NCI-H446 treated with DMSO at 0.1 percent for 48 hours (cell line): ENCODE data around the gene SH3RF1.
A peak's percentile ranks its signal among the peaks of the same experiment; 100 is the strongest.

Experiments used
- DNase-seq: peaks from one replicate; lab custom pipeline; 2025; lab: John Stamatoyannopoulos, UW

The SH3RF1 gene

DNA sequence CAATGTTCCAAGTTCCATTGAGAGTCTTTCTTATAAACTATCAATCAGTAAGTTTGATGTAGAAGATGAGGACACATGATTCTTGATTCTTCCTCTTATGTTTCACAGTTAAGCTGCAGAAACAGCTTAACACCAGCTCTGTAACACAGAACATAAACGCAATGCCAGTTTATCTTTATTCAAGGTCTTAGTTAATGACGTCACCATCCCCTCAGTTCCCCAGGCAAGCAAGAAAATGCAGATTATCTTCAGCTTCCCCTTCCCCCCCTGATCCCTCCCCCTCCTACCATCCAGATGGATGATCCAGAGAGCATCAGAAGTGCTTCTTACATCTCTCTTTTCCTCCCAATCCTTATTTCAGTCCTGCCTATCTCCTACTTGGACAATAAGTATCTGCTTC lies 4.4 kb upstream of the SH3RF1 start:
- no peak for DNase-seq

DNA sequence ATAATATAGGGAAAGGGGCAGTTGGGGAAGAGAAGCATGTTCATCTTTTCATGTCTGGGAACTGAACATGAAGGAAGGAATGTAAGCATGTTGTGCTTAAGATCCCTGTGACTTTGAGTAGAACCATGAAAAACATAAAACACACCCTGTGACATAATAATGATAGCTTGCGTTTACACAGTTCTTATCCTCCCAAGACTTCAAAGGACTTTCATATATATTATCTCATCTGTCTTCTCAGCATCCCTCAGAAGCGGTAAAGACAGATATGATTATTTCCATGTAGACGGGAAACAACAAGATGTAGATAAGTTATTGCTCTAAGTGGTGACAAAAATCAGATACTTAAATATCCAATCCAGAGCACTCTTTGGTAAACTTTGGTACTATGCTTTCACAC lies 3.3 kb upstream of the SH3RF1 start:
- DNase-seq, result no peak

DNA sequence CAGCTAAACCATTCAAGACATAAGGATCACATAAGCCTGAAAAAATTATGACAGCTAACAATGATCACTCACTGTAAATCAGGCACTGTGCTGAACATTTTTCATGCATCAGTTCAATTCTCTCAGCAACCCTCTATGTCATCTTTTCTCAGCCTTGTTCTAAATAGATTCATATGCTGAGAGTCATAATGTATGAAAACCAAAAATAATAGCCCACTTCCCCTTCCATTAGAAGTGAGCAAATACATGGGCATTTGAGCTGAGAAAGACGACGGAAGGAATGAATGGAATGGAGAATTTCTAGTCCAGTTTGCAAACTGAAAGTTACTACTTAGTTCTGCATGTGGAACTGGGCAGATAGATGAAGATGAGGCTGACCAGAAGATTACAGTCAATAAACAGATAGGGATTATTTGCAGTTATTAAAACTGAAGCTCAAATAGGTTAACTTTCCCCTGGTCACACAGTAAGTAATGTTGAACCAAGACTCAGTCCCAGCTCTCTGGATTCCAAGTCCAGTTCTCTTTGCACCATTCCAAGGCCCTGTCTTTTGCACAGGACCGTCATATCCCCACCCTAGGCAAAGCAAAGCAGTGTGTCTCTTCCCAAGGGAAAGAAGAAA lies 1.6 kb upstream of the SH3RF1 start:
- no peak for DNase-seq

DNA sequence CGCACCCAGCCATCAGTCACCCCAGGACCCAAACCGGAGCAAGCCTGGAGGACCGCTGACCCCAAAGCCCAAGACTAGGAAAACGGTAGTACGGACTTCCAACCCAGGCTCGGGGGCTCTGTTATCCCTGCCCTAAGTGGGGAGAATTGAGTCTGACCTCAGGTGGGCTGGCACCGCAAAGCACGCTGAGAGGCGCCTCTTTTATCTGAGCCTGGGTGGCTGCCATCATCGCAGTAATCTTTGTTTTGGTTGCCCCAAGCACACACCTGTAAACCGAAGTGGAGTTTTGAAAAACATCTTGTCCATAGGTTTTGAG lies 894 bp upstream of the SH3RF1 start:
- no peak for DNase-seq

DNA sequence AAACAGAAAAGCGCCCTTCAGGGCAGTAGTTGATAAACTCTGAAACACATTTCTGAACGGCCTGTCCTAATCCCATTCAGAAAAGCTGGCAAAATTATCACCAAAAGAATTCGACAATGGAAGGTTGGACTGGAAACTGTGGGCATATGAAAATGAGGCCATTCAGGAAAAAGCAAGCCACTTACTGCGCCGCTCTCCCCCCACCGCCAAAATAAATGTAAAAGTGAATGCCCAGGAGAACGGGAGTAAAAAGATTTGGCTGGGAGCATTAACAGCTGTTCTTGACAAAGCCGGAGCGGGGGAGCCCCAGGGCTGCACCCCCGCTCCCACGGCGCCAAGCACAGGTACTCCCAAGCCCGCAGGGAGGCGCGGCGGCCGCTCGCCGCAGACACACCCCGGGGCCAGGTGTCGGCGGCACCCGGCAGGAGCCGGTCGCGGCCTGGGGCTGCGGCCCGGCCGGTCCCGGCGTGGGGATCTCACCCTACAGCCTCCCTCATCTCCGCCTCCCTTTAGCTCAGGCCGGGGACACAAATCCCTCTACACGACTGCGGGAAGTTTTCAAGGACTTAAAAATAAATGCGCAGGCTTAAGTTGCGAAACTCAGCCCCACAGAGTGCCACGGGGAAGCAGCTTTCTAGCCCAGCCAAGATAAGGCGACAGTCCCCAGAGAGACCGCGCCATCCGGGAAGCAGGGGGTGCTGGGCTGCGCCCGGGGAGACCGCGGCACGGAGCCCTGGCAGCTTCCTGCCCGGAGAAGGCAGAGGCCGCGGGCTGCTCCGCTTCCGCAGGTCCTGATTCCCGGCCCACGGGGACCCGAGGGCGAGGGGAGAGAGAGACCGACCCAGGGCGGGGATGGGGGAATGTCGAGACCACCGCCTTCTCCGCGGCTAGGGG lies 593 bp downstream of the SH3RF1 start:
- DNase-seq, result no peak

DNA sequence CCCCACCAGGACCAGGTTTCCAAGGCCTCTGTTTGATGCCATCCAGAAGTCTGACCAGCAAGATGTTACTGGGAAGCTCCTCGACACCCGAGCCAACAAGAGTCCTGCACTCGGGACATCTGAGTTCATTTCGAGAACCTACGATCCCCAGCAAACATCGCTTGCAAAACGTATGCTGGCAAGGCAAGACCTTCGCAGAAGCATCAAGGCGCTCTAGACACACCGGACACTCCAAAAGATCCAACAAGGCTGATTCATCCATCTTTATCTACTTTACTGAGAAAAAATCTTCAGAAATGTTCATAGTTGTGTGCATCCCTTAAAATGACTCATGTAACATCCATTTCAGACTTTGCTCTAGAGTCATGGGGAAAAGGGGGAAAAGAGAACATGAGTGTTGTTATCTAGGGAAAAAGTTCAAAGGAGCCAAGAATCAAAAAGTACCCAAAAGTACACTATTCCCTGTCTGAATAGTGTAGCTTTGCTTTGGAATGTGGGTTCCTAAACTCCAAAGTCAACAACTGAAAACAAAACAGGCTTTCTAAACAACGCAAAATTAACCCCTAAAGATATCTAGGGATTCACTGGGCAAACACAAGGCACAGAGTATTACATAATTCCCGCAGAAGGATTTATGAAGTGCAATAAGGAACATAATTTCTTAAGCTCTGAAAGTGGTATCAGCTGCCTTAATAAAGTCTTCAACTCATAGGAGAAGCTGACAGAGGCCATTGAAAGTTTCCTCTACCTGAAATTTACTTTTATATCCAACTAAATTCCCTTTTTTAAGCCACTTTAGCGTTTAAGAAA lies 1.6 kb downstream of the SH3RF1 start:
- DNase-seq, result no peak

DNA sequence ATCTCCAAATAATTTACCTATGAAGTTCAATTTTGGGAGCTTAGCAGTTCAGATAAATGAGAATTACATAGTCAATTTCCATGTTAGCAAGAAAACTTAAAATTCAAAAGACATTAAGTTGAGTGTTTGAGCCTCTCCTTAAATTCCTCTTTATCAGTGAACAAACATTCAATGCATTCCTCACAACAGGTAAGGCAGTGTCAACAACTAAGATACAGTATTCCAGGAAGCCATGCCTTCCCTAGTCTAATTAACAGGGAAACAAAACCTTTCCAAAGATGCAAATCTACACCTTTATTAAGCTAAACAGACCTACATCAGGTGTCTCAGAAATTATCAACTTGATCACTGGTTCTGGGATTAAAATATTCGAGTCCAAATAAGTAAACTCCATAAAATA lies 3.7 kb downstream of the SH3RF1 start:
- DNase-seq, result no peak

DNA sequence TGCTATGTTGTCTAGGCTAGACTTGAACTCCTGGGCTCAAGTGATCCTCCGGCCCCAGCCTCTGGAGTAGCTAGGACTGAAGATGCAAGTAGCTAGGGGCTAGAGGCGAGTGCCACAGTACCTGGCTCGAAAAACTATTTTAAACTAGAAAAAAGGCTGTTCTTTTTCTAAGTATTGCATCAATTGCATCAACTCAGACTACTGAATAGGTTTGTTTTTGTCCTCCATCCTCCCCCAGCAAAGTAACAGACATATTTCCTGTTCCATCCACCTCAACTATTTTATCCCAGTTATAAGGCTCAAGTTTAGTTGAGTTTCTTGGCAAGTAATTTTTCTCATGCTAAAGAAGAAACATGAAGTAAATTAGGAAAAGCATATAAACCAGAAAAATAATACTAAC lies 4.1 kb downstream of the SH3RF1 start:
- DNase-seq, result no peak

DNA sequence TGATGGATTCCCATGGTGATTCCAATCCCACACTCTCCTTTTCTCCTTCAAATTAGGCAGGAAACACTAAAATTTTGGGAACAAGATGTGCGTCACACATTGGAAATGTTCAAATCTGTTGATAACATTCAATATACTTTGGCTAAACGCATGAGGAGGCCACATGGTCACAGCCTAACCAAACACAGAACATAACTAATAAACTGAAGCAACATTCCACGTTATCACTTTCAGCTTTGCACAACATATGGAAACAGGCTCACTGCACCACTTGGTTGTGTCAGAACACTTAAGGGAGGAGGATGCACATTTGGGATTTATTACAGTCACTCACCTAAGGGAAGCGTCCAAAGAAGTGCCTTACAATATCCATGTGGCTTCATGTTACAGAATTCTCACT lies 4.7 kb downstream of the SH3RF1 start:
- DNase-seq, result no peak

DNA sequence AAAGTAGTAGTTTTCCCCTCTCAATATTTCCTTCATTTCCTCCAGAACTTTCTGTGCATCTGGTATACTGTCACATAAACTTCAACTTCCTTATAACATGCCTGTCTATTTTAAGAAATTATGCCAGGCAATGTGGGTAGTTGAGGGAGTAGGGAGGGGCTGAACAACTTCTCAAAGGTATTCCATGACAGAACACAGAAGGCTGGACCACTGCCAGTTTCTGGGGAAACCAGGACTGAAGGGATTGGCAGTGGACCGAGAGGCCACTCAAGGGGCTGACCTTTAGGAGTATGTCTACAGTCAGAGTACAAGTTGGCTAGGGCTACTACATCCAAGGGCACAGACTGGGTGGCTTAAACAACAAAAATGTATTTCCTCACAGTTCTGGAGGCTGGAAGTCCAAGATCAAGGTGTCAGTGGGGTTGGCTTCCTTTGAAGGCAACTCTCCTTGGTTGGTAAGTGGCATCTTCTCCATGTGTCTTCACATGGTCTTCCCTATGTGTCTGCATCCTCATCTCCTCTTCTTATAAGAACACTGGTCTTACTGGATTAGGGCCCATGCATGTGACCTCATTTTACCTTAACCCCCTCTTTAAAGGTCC lies 6.9 kb downstream of the SH3RF1 start:
- no peak for DNase-seq

DNA sequence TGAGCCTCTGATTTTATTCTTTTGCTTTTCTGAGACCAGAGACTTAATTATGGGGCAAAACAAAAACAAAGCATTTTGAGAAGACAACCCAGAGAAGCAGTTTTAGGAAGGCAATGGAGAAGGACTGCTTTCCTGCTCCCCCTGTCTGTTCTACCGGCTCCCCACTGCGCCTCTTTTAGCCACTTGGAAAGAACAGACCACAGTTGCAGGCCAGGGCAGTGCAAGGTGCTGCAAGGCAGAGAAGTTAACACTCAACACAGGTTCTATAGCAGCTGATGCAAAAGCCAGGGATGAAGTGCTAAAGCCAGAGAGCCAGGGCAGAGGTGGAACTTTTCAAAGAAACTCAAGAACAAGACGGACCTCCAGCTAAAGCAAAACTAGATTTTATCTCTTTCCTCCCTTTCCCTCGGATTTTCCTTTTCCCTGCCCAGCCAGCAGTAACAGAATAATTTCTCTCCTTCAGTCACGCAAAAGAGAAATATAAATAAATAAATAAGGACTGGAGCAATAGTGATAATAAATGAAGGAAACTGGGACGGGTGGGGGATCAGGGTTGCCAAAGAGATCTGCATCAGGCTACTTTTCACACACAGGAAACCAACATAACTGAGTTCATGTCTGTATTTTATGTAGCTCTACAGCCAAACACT lies 10.4 kb downstream of the SH3RF1 start:
- DNase-seq, result no peak

DNA sequence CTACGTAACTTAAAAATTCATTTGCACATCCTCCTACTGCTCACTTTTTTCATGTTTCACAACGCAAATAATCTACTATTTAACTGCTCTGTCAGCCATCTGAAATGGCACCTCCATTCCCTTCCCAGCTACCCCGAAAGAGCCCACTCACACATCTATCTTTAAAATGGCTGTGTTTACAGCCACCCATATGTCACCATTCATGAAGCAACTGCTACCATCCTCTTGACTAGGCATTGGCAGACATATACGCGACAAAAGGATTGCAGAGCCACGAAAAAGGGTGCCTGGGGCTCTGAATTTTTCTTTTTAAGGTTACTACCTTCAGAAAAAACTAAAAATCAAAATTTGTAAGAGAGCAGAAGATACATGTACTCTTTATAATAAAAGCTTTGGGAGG lies 11.5 kb downstream of the SH3RF1 start:
- no peak for DNase-seq

DNA sequence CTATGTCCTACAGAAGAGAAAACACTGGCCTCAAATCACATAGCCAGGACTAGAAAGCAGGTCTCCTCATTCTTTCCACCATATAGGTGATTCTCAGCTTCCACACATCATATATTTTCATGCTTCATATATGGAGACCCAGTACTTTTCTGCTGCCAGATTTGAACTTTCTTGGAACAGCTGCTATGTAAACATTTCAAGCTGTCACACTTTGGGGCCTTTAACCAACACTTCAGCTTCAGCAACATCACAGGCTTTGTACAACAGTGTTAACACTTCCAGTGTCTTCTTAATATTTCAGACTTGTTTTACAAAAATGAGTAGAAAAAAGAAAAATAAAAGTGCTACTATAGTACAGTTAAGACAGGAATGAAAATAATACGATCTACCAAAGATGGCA lies 12.6 kb downstream of the SH3RF1 start:
- peak; percentile 65 for DNase-seq

DNA sequence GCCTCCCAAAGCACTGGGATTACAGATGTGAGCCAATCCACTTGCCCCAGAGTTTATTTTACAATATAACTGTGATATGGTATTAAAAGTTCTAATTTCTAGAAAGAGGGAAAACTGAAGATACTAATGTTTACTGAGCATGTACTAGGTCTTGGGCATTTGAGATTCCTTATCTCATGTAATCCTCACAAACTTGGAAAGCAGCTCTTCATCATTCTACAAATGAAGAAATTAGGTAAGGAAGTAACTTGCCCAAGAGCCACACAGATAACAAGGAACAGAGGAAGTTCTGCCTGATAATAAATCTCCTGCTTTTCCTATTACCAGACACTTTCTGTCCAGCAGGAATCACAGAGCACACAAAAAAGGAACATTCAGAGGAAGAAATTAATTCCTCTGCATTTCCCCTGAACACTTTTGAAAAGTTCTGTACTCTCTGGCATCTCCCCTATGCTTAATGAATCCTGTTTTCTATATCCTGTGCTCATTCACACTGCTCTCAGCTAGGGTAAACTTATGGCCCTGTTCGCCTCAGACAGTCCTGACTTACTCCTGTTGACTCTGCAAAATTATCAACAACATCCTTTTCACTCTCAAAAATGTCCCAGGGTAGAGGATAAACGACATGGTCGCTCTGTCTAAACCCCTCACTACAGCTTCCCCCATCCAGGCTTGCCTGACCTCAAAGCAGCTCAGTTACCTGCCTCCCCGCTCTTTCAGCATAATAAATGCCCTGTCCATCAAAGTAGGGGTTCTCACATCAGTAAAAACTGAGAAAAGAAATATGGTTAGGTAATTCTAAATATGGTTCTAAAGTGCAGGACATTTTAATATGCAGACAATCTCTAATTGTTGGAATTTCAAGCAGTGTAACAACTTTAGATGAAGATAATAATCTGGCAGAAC lies 13.6 kb downstream of the SH3RF1 start:
- no peak for DNase-seq

DNA sequence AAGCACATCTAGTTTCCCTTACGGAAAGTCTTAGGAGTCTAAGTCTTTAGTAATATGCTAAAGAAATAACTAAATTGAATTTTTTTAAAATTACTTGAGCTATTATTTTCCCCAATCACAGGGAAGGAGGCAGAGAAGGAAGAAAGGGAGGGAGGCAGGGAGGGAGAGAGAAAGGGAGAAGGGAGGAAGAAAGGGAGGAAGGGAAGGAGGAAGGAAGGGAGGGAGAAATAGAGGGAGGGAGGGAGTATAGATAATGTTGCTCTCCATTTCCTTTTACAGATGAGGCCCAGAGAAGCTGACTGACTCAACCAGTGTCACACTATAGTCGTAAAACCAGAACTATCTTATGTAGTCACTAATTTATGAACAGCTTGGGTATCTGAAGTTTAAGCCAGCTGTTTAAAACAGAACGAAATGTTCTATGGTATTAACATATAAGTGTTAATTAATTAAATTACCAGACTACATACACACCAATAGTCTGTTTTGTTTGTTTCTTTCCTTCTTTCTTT lies 14.6 kb downstream of the SH3RF1 start:
- no peak for DNase-seq

DNA sequence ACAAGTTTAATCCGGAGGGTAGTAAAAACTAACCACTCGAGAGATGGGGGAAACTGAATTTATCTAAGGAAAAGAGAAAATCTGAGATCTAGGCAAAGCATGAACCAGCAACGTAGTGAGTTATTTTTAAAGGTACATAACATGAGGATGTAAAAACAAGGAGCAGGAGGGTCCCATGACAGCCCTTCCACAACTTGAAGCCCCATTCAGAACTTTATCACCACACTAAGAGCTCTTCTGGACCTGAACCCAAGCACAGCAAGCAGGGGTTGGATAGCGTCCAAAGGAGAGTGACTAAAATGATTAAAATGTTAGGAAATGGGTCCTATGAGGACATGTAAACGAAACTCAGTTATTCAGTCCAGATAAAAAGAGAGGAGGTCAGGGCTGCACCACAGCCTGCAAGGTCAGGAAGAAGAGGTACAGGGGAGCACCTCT lies 16.2 kb downstream of the SH3RF1 start:
- peak; percentile 34 for DNase-seq

DNA sequence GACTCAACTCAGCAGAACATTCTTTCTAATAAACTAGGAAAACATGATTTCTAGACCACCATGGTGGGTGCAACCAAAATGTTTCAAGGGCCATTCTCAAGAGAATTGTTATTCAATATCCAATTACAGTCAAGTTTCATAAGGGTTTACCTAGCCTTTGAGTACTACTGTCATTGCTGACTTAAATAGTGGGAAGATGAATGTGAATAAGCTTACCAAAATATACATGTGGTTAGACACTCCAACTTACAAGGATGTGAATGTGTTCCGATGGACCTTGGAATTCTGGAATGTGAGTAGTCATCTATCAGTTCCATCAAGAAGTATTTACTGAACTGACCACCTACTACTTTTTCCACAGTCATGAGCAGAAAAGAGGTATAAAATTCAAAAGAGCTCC lies 16.9 kb downstream of the SH3RF1 start:
- no peak for DNase-seq

DNA sequence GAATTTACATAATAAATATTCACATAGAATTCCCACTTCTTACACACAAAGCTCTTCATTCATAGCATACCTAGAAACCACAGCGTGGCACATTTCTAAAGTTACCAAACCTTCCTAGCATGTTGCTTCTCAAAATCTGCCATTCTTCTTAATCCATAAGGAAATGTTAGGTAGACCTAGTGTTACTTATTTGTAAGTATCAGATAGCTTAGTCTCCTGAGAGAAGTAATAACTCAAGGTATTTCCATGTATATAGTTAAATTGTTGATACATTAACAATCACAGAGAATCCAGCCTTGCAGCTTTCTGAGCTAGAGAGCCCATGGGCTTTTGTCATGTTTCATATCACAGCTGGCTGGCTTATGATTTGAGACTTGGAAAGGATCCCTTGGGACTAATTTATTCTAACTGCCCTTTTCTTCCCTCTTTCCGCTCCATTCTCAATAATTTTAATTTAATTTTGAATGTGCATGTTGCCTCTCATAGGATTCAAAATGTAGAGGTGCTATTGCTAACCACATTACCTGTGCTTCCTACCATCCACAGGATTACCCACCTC lies 17.6 kb downstream of the SH3RF1 start:
- peak; percentile 51 for DNase-seq

DNA sequence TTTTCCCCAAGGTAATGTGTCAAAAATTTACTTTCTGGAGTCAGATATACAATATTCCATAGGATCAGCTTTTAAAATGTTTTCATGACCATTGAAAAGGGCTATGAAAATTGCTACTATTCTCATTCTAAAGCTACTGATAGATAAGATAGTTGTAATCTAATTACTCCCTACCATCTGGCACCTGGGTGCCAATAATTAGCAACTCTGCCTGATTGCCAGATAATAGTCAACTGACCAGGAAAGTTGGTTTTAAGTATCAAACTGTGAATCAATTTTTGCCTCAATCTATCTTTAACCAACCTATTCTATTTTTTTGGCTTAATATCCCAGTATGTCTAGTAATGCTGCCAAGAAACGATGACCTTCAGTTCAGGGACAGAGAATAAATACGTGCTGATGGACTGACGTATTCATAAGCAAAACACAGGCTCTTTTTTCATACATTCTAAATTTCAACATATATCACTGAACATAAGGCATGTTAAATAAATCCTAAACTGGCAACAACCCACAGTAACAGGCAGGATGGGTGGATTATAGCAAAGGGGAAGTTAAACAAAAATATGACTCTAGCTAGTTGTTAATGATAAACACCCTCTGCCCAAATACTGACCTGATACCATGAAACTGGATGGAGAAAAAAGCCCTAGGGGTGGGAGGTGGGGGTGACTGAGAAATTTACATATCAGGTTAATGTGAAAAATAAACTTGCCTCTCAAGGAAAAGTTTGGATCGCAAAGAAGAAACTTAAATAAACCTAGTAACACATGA lies 18.2 kb downstream of the SH3RF1 start:
- DNase-seq, result peak; percentile 57
